PFSK-1 (cell line): ENCODE results near the gene MAP4.

ENCODE experiments used
- FOXP2 ChIP-seq: optimal IDR thresholded peaks from 2 replicates; pipeline ENCODE3; 2011; ENCODE audit warnings: borderline replicate concordance, control low read depth, inconsistent platforms; ENCODE audit not compliant: insufficient read depth; ENCODE audit errors: extremely low read length, extremely low read depth
- POLR2AphosphoS5 ChIP-seq: IDR thresholded peaks from 2 replicates; pipeline ENCODE4 v1.6.1; 2012; ENCODE audit warnings: low read depth, mild to moderate bottlenecking, control low read depth, low read length, moderate library complexity
- SIN3A ChIP-seq: IDR thresholded peaks from 2 replicates; pipeline ENCODE4 v1.6.1; 2012; ENCODE audit warnings: mild to moderate bottlenecking, low read length, moderate library complexity, borderline replicate concordance; ENCODE audit not compliant: insufficient read depth
- TAF1 ChIP-seq: IDR thresholded peaks from 2 replicates; pipeline ENCODE4 v1.6.1; 2012; ENCODE audit warnings: low read length, control low read depth, borderline replicate concordance; ENCODE audit not compliant: insufficient read depth
- TF ChIP-seq, protein P1 (sequence below), 2 experiments: IDR thresholded peaks; 2 replicates each; pipeline versions ENCODE4 v1.6.1 to v1.8.0; 2011 to 2012; ENCODE audit warnings: low read depth in 2 of 2, low read length in 2 of 2, control low read depth in 1 of 2, inconsistent platforms in 1 of 2, mild to moderate bottlenecking in 1 of 2, moderate library complexity in 1 of 2; ENCODE audit not compliant: insufficient read depth in 1 of 2

The MAP4 gene

DNA sequence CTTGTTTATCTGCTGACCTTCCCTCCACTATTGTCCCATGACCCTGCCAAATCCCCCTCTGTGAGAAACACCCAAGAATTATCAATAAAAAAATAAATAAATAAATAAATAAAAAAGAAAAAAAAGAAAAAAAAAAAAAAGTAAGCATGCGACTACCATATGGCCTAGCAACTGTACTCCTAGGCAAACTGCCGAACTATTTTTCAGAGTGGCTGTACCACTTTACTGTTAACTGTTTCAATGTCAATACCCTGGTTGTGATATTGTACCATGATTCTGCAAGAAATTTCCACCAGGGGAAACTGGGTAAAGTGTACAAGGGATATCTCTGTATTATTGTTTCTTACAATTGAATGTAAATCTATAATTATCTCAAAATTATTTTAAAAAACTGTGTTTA lies 41.3 kb upstream of the MAP4 start:
- TF ChIP-seq SIN3A (no peak), TAF1 (no peak), POLR2AphosphoS5 (no peak), FOXP2 (no peak)
- TF ChIP-seq, protein P1, sequence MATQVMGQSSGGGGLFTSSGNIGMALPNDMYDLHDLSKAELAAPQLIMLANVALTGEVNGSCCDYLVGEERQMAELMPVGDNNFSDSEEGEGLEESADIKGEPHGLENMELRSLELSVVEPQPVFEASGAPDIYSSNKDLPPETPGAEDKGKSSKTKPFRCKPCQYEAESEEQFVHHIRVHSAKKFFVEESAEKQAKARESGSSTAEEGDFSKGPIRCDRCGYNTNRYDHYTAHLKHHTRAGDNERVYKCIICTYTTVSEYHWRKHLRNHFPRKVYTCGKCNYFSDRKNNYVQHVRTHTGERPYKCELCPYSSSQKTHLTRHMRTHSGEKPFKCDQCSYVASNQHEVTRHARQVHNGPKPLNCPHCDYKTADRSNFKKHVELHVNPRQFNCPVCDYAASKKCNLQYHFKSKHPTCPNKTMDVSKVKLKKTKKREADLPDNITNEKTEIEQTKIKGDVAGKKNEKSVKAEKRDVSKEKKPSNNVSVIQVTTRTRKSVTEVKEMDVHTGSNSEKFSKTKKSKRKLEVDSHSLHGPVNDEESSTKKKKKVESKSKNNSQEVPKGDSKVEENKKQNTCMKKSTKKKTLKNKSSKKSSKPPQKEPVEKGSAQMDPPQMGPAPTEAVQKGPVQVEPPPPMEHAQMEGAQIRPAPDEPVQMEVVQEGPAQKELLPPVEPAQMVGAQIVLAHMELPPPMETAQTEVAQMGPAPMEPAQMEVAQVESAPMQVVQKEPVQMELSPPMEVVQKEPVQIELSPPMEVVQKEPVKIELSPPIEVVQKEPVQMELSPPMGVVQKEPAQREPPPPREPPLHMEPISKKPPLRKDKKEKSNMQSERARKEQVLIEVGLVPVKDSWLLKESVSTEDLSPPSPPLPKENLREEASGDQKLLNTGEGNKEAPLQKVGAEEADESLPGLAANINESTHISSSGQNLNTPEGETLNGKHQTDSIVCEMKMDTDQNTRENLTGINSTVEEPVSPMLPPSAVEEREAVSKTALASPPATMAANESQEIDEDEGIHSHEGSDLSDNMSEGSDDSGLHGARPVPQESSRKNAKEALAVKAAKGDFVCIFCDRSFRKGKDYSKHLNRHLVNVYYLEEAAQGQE (IDR thresholded peaks at IDR 0.05; ENCODE audit: insufficient read depth in 1 of 2, low read depth in 2 of 2, low read length in 2 of 2): no peak

DNA sequence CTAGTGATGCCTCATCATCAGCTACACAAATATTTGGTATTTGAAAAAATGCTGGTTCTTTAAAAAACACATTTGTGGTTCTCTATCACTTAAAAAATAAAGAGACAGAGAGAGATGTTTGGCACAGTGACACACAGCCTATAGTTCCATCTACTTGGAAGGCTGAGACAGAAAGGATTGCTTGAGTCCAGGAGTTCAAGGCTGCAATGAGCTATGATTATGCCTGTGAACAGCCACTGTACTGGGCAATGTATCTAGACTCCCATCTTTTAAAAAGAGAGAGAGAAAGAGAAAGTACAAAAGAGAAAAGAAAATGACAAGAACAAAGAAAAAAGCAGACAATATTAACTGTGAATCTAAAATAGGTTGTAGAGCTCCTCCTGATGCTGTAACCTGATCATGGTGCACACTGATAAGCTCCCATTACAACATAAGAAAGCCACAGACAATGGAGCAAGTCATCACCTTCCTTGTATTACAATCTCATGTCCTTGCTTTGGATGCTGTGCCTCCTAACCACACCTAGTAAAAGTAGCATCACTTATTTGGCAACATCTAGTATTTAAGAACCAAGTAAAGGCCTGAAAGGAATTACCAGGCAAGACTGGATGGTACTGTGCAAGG lies 31.7 kb upstream of the MAP4 start:
- TF ChIP-seq TAF1 (no peak), FOXP2 (no peak), POLR2AphosphoS5 (no peak), SIN3A (no peak)
- TF ChIP-seq, protein P1 (IDR thresholded peaks at IDR 0.05; ENCODE audit: insufficient read depth in 1 of 2, low read depth in 2 of 2, low read length in 2 of 2): no peak

DNA sequence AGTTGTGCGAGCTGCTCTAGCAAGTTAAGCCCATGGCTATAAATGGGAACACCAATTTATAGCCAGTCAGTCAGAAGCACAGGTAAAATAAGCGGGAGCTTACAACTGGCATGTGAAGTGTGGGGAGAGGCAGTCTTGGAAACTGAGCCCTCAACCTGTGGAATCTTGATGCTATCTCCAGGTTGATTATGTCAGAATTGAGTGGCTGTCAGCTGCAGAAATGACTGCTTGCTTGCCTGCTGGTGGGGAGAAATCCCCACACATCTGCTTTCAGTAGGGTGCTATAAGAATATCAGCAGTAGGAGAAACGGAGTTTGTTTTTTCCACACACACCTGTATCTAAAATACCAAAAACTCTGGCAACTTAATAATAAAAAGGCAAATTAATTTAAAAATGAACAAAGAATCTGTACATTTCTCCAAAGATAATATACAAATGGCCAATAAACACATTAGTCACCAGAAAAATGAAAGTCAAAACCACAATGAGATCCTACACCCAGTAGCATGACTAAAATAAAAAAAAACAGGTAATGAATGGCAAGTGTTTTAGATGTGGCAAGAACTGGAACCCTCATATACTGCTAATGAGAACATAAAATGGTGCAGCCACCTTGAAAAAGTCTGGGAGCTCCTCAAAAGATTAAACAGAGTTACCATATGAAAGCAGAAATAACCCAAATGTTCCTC lies 26.0 kb upstream of the MAP4 start:
- TF ChIP-seq SIN3A (no peak), POLR2AphosphoS5 (no peak), FOXP2 (no peak), TAF1 (no peak)
- TF ChIP-seq, protein P1 (IDR thresholded peaks at IDR 0.05; ENCODE audit: insufficient read depth in 1 of 2, low read depth in 2 of 2, low read length in 2 of 2): no peak

DNA sequence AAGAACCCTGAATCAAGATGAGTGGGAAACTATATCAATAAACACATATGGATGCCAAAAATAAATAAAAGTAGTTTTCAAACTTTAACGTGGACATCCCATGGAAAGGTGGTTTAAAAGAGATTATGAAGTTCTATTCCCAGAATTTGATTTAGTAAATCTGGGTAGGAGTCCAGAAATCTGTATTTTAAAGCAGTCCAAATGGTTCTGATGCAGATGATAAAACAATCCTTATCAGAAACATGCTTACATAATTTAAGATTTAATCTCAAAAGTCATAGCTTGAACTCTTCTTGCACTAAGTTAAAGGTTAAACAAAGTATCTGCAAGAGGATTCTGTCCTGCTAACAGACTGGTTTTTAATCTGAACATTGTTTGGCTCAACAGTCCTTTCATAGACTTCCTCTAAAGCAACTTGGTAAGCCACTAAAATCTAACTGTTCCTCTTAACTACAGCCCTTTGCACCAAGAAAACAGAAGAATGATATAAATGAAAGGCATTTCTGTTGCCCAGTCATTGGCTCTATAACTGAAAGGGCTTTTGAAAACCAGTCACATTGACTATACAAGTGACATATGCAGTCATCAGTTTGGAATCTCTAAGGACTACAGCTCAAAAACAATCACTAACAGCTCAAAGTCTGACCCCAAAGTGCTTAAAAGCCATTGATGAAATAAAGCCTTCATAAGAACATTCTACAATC lies 23.4 kb upstream of the MAP4 start:
- TF ChIP-seq POLR2AphosphoS5 (no peak), SIN3A (no peak), TAF1 (no peak), FOXP2 (no peak)
- TF ChIP-seq, protein P1 (IDR thresholded peaks at IDR 0.05; ENCODE audit: insufficient read depth in 1 of 2, low read depth in 2 of 2, low read length in 2 of 2): no peak
